ENCODE measurements around the gene AASDHPPT.

DNA sequence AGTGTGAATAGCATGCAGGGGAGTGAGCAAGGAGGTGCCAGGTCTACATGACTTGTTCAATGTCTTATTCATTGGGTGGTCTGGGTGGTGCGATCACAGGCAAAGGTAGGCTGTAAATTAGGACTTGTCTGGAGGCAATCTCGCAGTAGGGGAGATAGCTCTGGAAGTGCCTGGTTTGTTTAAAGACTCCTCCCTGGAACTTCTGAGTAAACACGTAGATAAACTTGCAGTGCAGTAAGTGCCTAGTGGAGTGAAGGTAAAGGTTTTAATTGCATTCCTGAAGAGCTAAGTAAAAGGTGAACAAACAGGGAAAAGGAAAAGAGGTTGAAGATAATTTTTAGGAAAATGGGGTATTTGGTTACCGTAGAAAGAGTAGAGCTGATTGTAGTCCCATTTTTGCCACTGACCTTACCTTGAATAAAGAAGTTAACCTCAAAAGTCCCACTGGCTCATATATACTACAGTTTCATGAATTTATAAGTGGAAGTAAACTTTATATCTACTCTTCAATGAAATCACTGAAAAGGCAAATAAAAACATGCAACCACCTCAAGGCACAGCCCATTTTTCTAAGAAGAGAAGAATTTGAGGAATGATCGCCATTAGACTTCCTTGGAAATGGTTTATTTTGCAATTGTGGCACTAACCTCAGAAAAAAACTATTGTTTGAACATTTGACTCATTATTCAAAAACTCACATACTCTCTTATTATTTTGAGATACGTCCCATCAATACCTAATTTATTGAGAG lies 44.3 kb downstream of the AASDHPPT start:
- TF ChIP-seq, protein P1, sequence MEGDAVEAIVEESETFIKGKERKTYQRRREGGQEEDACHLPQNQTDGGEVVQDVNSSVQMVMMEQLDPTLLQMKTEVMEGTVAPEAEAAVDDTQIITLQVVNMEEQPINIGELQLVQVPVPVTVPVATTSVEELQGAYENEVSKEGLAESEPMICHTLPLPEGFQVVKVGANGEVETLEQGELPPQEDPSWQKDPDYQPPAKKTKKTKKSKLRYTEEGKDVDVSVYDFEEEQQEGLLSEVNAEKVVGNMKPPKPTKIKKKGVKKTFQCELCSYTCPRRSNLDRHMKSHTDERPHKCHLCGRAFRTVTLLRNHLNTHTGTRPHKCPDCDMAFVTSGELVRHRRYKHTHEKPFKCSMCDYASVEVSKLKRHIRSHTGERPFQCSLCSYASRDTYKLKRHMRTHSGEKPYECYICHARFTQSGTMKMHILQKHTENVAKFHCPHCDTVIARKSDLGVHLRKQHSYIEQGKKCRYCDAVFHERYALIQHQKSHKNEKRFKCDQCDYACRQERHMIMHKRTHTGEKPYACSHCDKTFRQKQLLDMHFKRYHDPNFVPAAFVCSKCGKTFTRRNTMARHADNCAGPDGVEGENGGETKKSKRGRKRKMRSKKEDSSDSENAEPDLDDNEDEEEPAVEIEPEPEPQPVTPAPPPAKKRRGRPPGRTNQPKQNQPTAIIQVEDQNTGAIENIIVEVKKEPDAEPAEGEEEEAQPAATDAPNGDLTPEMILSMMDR (IDR thresholded peaks at IDR 0.05): no peak
- TF ChIP-seq TCF7L2 (IDR thresholded peaks at IDR 0.05; ENCODE audit: low read depth, low read length): no peak

Data from Panc1 (cell line).